IPS-NIHi7 (cell line): ENCODE data around the gene OBP2A.
A peak's percentile ranks its signal among the peaks of the same experiment; 100 is the strongest.
"Not testable (repeated sequence)": the region's sequence is repeated elsewhere in the genome, so short reads cannot be mapped to it uniquely, and the experiment has no call there.

Experiments
- DNase-seq: peaks from one replicate; pipeline ENCODE4 v3.0.0; 2012; ENCODE audit warnings: mixed read lengths; ENCODE audit errors: extremely low spot score

Gene OBP2A

GRCh38 chr9:135526089-135526729 is 19.7 kb upstream of the OBP2A start:
- DNase-seq = peak; percentile 8

- peak; percentile 20 for DNase-seq
Observed at GRCh38 chr9:135526730-135527571, 19.0 kb upstream of the OBP2A start.

GRCh38 chr9:135528842-135529435 is 17.0 kb upstream of the OBP2A start:
- not testable (repeated sequence) for DNase-seq

- DNase-seq = no peak
Observed at GRCh38 chr9:135530146-135530545, 15.8 kb upstream of the OBP2A start.

- DNase-seq = peak; percentile 2
Observed at GRCh38 chr9:135531096-135531495, 14.8 kb upstream of the OBP2A start.

GRCh38 chr9:135533113-135533512 is 12.8 kb upstream of the OBP2A start:
- peak; percentile 3 for DNase-seq

- DNase-seq = peak; percentile 3
Observed at GRCh38 chr9:135533674-135534073, 12.3 kb upstream of the OBP2A start.

- DNase-seq = peak; percentile 20
Observed at GRCh38 chr9:135534192-135534711, 11.7 kb upstream of the OBP2A start.

- DNase-seq = not testable (repeated sequence)
Observed at GRCh38 chr9:135534826-135535225, 11.1 kb upstream of the OBP2A start.

GRCh38 chr9:135535631-135536030 is 10.3 kb upstream of the OBP2A start:
- not testable (repeated sequence) for DNase-seq

- no peak for DNase-seq
Observed at GRCh38 chr9:135536216-135536615, 9.7 kb upstream of the OBP2A start.

GRCh38 chr9:135543262-135543894 is 2.5 kb upstream of the OBP2A start:
- DNase-seq = not testable (repeated sequence)

GRCh38 chr9:135544981-135545635 is 818 bp upstream of the OBP2A start:
- no peak for DNase-seq

GRCh38 chr9:135546792-135547617 is 1.1 kb downstream of the OBP2A start:
- DNase-seq = not testable (repeated sequence)

GRCh38 chr9:135547756-135548736 is 2.1 kb downstream of the OBP2A start:
- DNase-seq = no peak

GRCh38 chr9:135549478-135550343 is 3.8 kb downstream of the OBP2A start:
- not testable (repeated sequence) for DNase-seq

- no peak for DNase-seq
Observed at GRCh38 chr9:135550344-135550918, 4.5 kb downstream of the OBP2A start.

GRCh38 chr9:135551031-135551430 is 5.1 kb downstream of the OBP2A start:
- no peak for DNase-seq
